Bronchial epithelial cell (primary cell): ENCODE measurements around the gene ALAS2. TPM values are rescaled to one million over a fixed set of nuclear protein-coding genes. Genes with fewer than 3 reads are reported as not detected.
A peak's percentile ranks its signal among the peaks of the same experiment; 100 is the strongest.
"Not testable (repeated sequence)": the region's sequence is repeated elsewhere in the genome, so short reads cannot be mapped to it uniquely, and the experiment has no call there.

Experiments used
- DNase-seq: peaks from one replicate; pipeline ENCODE4 v3.0.0-alpha.2; 2010; ENCODE audit warnings: low read depth
- FAIRE-seq: peaks from 2 replicates; lab custom pipeline; 2011; peaks lifted over from hg19 to GRCh38; lab: Jason Lieb, UNC
- H3K27me3 ChIP-seq: 2 replicates; pipeline ENCODE4 v1.5.1; 2011; ENCODE audit warnings: low read length; ENCODE audit not compliant: control insufficient read depth, insufficient read depth
- H3K36me3 ChIP-seq: 2 replicates; pipeline ENCODE4 v1.5.1; 2011; ENCODE audit warnings: low read length; ENCODE audit not compliant: control insufficient read depth, insufficient read depth
- H3K4me3 ChIP-seq: 2 replicates; pipeline ENCODE4 v1.5.1; 2011; ENCODE audit warnings: mild to moderate bottlenecking, low read depth, low read length, control low read depth
- CTCF ChIP-seq: IDR thresholded peaks from 2 replicates; pipeline ENCODE4 v1.5.1; 2011; ENCODE audit warnings: mild to moderate bottlenecking, moderate library complexity, low read length, control low read depth, inconsistent platforms; ENCODE audit not compliant: insufficient read depth, severe bottlenecking
- total RNA-seq: library from RNA; depleted of rRNA; stranded (reverse); fragments of >200 nt; gene quantifications from 2 replicates; pipeline ENCODE4 v1.2.1, GENCODE V29; 2014

ALAS2 gene
- total RNA-seq, result not detected in 2 replicates

- Histone ChIP-seq H3K36me3 (no peaks in the 10 kb centered on the region), H3K4me3 (no peak within 1 kb of the TSS), H3K27me3 (no peaks in the 10 kb centered on the region)
- no peak for TF ChIP-seq CTCF
- no peak for DNase-seq
- FAIRE-seq, result no peak
These were observed at the start of gene ALAS2 for GRCh38 chrX:55030271-55031205. Gene ALAS2 (minus strand): TSS chrX:55030977. CDS start chrX:55026000, 4,977 bp downstream.

- H3K27me3 ChIP-seq, result no peaks in the 10 kb centered on the region
- no peak within 1 kb of the TSS for H3K4me3 ChIP-seq
- FAIRE-seq (no peak), DNase-seq (no peak)
- no peaks in the 10 kb centered on the region for H3K36me3 ChIP-seq
- no peak for TF ChIP-seq CTCF
These were observed 44.2 kb upstream of the ALAS2 start, which contains the start of gene PAGE2B for GRCh38 chrX:55074851-55075467. Gene PAGE2B (plus strand): TSS chrX:55075030. CDS start chrX:55076042, 1,012 bp downstream.

- FAIRE-seq (no peak), DNase-seq (no peak)
- no peaks in the 10 kb centered on the region for H3K36me3 ChIP-seq
- no peak overlapping the region for H3K4me3 ChIP-seq
- no peaks in the 10 kb centered on the region for H3K27me3 ChIP-seq
- no peak for TF ChIP-seq CTCF
These were observed 41.5 kb upstream of the ALAS2 start for GRCh38 chrX:55072286-55072685.

- H3K36me3 ChIP-seq, DNase-seq, H3K27me3 ChIP-seq, FAIRE-seq, H3K4me3 ChIP-seq: not testable (repeated sequence)
These were observed 36.4 kb upstream of the ALAS2 start for GRCh38 chrX:55067180-55067579.

- DNase-seq, result peak; percentile 23
- no peak overlapping the region for H3K4me3 ChIP-seq
- no peak for FAIRE-seq
These were observed 27.0 kb upstream of the ALAS2 start for GRCh38 chrX:55057675-55058249.

More at GRCh38 chrX:55057675-55058249, 27.0 kb upstream of the ALAS2 start:
- peak; percentile 50 for TF ChIP-seq CTCF
- H3K27me3 ChIP-seq, result no peaks in the 10 kb centered on the region
- no peaks in the 10 kb centered on the region for H3K36me3 ChIP-seq
